CD14-positive monocyte (primary cell): ENCODE results near the gene ZNF488. TPM values are rescaled to one million over a fixed set of nuclear protein-coding genes. Genes with fewer than 3 reads are reported as not detected.

Experiments used
- DNase-seq, 3 donors: peaks; one replicate each; pipeline ENCODE4 v3.0.0-alpha.2; 2011 to 2022
- H2AFZ ChIP-seq: 2 replicates; pipeline ENCODE4 v1.6.0; 2012; ENCODE audit warnings: mild to moderate bottlenecking, low read depth, low read length, inconsistent platforms; ENCODE audit not compliant: insufficient read depth, poor library complexity, severe bottlenecking
- H3K27ac ChIP-seq, 2 donors: 1 replicate in 1 of 2; 2 replicates in 1 of 2; pipeline ENCODE4 v1.5.1; 2012 to 2013; ENCODE audit warnings: low read length in 2 of 2, control low read depth in 1 of 2, inconsistent platforms in 1 of 2, low read depth in 1 of 2, mild to moderate bottlenecking in 1 of 2
- H3K27me3 ChIP-seq, 2 donors: one replicate each; pipeline versions ENCODE4 v1.6.0 to v1.6.1; 2011 to 2013; ENCODE audit warnings: low read length in 2 of 2; ENCODE audit not compliant: control insufficient read depth in 2 of 2, insufficient read depth in 2 of 2
- H3K36me3 ChIP-seq, 2 donors: replicated peaks in 1 of 2; 1 replicate in 1 of 2; 2 replicates in 1 of 2; pipeline versions ENCODE4 v1.5.1 to v1.6.1; 2012 to 2013; ENCODE audit warnings: low read length in 2 of 2, control low read depth in 1 of 2, inconsistent platforms in 1 of 2, mild to moderate bottlenecking in 1 of 2; ENCODE audit not compliant: insufficient read depth in 2 of 2, control insufficient read depth in 1 of 2
- H3K4me1 ChIP-seq, 2 donors: 1 replicate in 1 of 2; 2 replicates in 1 of 2; pipeline versions ENCODE4 v1.5.1 to v1.6.1; 2012 to 2013; ENCODE audit warnings: low read length in 2 of 2, control low read depth in 1 of 2, inconsistent platforms in 1 of 2, mild to moderate bottlenecking in 1 of 2, moderate library complexity in 1 of 2; ENCODE audit not compliant: insufficient read depth in 2 of 2, control insufficient read depth in 1 of 2
- H3K4me2 ChIP-seq: replicated peaks from 2 replicates; pipeline ENCODE3; 2012; ENCODE audit warnings: low read length, moderate library complexity, mild to moderate bottlenecking; ENCODE audit not compliant: poor library complexity, severe bottlenecking; ENCODE audit errors: extremely low read depth
- H3K4me3 ChIP-seq, 3 experiments: fragments of 200-600 bp in 1 of 3; sonication (generic) in 1 of 3; replicated peaks in 1 of 3; 1 replicate in 2 of 3; 2 replicates in 1 of 3; pipeline ENCODE4 v1.5.1; 2011 to 2013; ENCODE audit warnings: low read length in 3 of 3, mild to moderate bottlenecking in 3 of 3, control low read depth in 2 of 3, low read depth in 2 of 3, inconsistent platforms in 1 of 3, moderate library complexity in 1 of 3
- H3K79me2 ChIP-seq: 2 replicates; pipeline ENCODE4 v1.6.0; 2012; ENCODE audit warnings: mild to moderate bottlenecking, control low read depth, inconsistent platforms, low read length, moderate library complexity; ENCODE audit not compliant: insufficient read depth
- H3K9ac ChIP-seq: 2 replicates; pipeline ENCODE4 v1.6.0; 2017; ENCODE audit warnings: low read length, mild to moderate bottlenecking; ENCODE audit not compliant: insufficient read depth, poor library complexity, severe bottlenecking
- H3K9me3 ChIP-seq, 2 donors: replicated peaks in 1 of 2; 1 replicate in 1 of 2; 2 replicates in 1 of 2; pipeline versions ENCODE4 v1.5.1 to v1.6.1; 2012 to 2013; ENCODE audit warnings: low read length in 2 of 2, control low read depth in 1 of 2; ENCODE audit not compliant: control insufficient read depth in 1 of 2, insufficient read depth in 1 of 2
- H4K20me1 ChIP-seq: 2 replicates; pipeline ENCODE4 v1.6.0; 2012; ENCODE audit warnings: mild to moderate bottlenecking, low read length, control low read depth, moderate library complexity; ENCODE audit not compliant: insufficient read depth
- H3K27ac Mint-ChIP-seq, 7 donors: one replicate each; pipeline ENCODE4 v1.8.0; 2020; ENCODE audit warnings: mild to moderate bottlenecking in 7 of 7, mixed read lengths in 7 of 7, moderate library complexity in 6 of 7, inconsistent platforms in 2 of 7
- H3K27me3 Mint-ChIP-seq, 3 donors: one replicate each; pipeline ENCODE4 v1.8.0; 2021 to 2022; ENCODE audit warnings: low read depth in 3 of 3, mild to moderate bottlenecking in 3 of 3, mixed read lengths in 3 of 3, moderate library complexity in 3 of 3, inconsistent platforms in 1 of 3
- H3K36me3 Mint-ChIP-seq, 2 donors: one replicate each; pipeline ENCODE4 v1.8.0; 2020; ENCODE audit warnings: mixed read lengths in 2 of 2, inconsistent platforms in 1 of 2, mild to moderate bottlenecking in 1 of 2
- H3K4me1 Mint-ChIP-seq: one replicate; pipeline ENCODE4 v1.8.0; 2020; ENCODE audit warnings: mild to moderate bottlenecking, mixed read lengths
- H3K4me3 Mint-ChIP-seq, 2 donors: one replicate each; pipeline ENCODE4 v1.8.0; 2020; ENCODE audit warnings: mild to moderate bottlenecking in 2 of 2, mixed read lengths in 2 of 2, moderate library complexity in 1 of 2
- H3K9me3 Mint-ChIP-seq, 7 donors: one replicate each; pipeline ENCODE4 v1.8.0; 2020 to 2022; ENCODE audit warnings: mixed read lengths in 7 of 7, mild to moderate bottlenecking in 6 of 7, moderate library complexity in 6 of 7, inconsistent platforms in 2 of 7
- CTCF ChIP-seq: fragments of 200-600 bp; IDR thresholded peaks from one replicate; pipeline ENCODE4 v1.8.0; 2022; ENCODE audit warnings: antibody characterized with exemption, mild to moderate bottlenecking
- WGBS: methylation state at CpG from one replicate; pipeline ENCODE4 v1.1.5; 2013; ENCODE audit warnings: missing lambda C conversion rate; ENCODE audit not compliant: insufficient coverage; 5-methylcytosine and 5-hydroxymethylcytosine counted together
- intact Hi-C, 2 donors: fragments of 100-400 bp; cut with micrococcal nuclease; formaldehyde crosslinking; loops; one replicate each; pipeline versions ENCODE4 v1.15.0 to v1.15.1; 2023
- polyA plus RNA-seq, 3 donors: library from polyadenylated mRNA; depleted of rRNA in 1 of 3; unstranded in 2 of 3; stranded (reverse) in 1 of 3; fragments of 300-500 nt in 2 of 3; fragments of >200 nt in 1 of 3; fragmentation: Illumina TruSeq in 2 of 3; gene quantifications; 1 replicate in 2 of 3; 2 replicates in 1 of 3; pipeline ENCODE4 v1.2.3, GENCODE V29; 2012 to 2021

ZNF488 gene
- polyA plus RNA-seq, 3 donors: not detected

GRCh38 chr10:47370878-47371277, 13.2 kb downstream of the ZNF488 start:
- Histone ChIP-seq H3K79me2 (no peaks in the 10 kb centered on the region), H4K20me1 (no peaks in the 10 kb centered on the region), H3K27me3 (no peaks in the 10 kb centered on the region), H3K9ac (no peak overlapping the region), H3K4me3 (no peak overlapping the region), H2AFZ (no peak overlapping the region), H3K36me3 (no peaks in the 10 kb centered on the region), H3K9me3 (no peaks in the 10 kb centered on the region), H3K27ac (no peak overlapping the region), H3K4me1 (no peaks in the 10 kb centered on the region), H3K4me2 (no peak overlapping the region)
- H3K27ac Mint-ChIP-seq: no peak overlapping the region
- peaks cover 6% of the 10 kb centered on the region for H3K4me1 Mint-ChIP-seq
- H3K36me3 Mint-ChIP-seq: no peaks in the 10 kb centered on the region
- H3K4me3 Mint-ChIP-seq: no peak overlapping the region
- DNase-seq: no peak
- no peaks in the 10 kb centered on the region for H3K9me3 Mint-ChIP-seq
- WGBS: 94% methylated on average over 6 of the region's 7 CpGs
- intact Hi-C loops: no loop called here
- no peak for TF ChIP-seq CTCF
- H3K27me3 Mint-ChIP-seq: peaks cover 2 to 3% (median 2%) of the 10 kb centered on the region in 3 donors

DNA sequence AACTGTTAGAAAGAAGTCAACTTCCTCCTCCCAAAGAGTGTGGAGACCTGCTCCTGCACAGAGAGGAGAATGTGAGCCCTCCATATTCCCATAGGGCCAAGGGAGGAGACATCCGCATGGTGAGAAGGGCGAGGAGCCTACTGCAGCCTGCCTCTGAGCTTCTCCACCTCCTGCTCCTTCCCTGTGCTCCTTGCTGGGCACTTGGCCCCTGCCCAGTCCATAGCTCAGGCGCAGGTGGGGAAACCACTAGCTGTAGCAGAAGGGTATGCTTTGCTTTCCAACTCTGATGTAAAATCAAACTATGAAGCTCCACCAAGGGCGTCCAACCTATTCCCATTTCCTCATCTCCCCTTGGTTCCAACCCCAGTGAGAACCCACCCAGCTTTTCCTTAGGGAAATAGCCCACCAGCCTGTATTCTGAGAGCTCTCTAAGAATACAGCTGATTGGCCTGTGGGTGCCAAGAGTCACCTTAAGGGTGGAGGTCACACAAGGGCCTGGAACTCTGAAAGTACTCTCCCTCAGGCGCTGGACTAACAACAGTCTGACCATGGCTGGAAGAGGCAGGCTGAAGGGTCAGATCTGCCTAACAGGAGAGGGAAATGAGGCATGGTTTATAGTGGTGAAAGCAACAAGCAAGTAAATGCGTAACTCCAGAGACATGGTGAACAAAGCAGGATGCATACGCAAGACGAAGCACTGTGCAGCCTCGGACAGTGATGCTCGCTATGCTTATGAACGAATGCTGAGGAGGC, 13.9 kb downstream of the ZNF488 start:
- Histone ChIP-seq H3K27me3 (no peaks in the 10 kb centered on the region), H3K36me3 (no peaks in the 10 kb centered on the region), H3K4me1 (no peaks in the 10 kb centered on the region), H3K4me3 (no peak overlapping the region), H3K9me3 (no peaks in the 10 kb centered on the region), H2AFZ (no peak overlapping the region), H4K20me1 (no peaks in the 10 kb centered on the region), H3K4me2 (no peak overlapping the region), H3K27ac (no peak overlapping the region), H3K9ac (no peak overlapping the region), H3K79me2 (no peaks in the 10 kb centered on the region)
- Mint-ChIP-seq H3K4me1 (peaks cover 6% of the 10 kb centered on the region), H3K9me3 (no peaks in the 10 kb centered on the region), H3K36me3 (no peaks in the 10 kb centered on the region), H3K4me3 (no peak overlapping the region), H3K27ac (no peak overlapping the region), H3K27me3 (peaks cover 0 to 2% (median under 1%) of the 10 kb centered on the region in 3 donors)
- no peak for TF ChIP-seq CTCF
- no peak for DNase-seq
- WGBS: 88% methylated on average over 4 of the region's 11 CpGs
- intact Hi-C loops: no loop called here
